Stomach (tissue), 4 donors: ENCODE data around the gene TRMT1.
A peak's percentile ranks its signal among the peaks of the same experiment; 100 is the strongest.

Experiments
- EP300 ChIP-seq: sonication (generic); formaldehyde crosslinking; IDR thresholded peaks from one replicate; pipeline ENCODE4 v1.6.1; 2017; ENCODE audit warnings: antibody characterized with exemption
- POLR2A ChIP-seq, 4 donors: fragments of 450-650 bp; IDR thresholded peaks; one replicate each; pipeline ENCODE4 v1.6.1; 2016; ENCODE audit warnings: antibody characterized with exemption in 4 of 4, control low read depth in 2 of 4, mild to moderate bottlenecking in 1 of 4, moderate library complexity in 1 of 4
- POLR2AphosphoS5 ChIP-seq, 3 donors: sonication (generic); formaldehyde crosslinking; IDR thresholded peaks; one replicate each; pipeline ENCODE4 v1.6.1; 2016; ENCODE audit warnings: antibody characterized with exemption in 3 of 3
- TF ChIP-seq, protein P1 (sequence below), 7 experiments: fragments of 450-650 bp in 4 of 7; fragments of 200-600 bp in 3 of 7; sonication (generic) in 3 of 7; IDR thresholded peaks; one replicate each; pipeline ENCODE4 v1.5.1; 2016 to 2019; ENCODE audit warnings: antibody characterized with exemption in 7 of 7, control low read depth in 2 of 7, mild to moderate bottlenecking in 1 of 7

DNA sequence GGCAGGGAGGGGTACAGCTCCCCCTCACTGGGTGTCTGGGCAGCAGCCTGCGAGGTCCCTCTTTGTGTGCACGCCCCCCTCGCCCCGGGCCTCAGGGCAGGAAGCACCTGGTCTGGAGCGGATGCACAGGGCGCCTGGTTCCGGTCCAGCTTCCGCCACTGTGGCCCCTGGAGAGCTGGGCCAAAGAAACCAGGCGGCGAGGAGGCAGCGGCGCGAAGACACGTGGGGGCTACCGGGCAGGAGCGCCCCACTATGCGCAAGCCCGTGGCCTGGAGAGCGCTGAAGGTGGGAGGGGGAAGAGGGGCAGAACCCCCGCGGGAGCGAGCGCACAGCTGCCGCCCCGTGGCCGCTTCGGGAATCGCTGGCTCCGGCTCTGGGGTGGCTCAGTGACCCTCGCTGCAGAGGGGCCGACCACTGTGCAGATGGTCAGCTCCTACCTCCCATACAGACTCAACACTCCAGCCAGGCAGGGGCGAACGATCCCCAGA lies 12.1 kb downstream of the TRMT1 start:
- TF ChIP-seq, protein P1, sequence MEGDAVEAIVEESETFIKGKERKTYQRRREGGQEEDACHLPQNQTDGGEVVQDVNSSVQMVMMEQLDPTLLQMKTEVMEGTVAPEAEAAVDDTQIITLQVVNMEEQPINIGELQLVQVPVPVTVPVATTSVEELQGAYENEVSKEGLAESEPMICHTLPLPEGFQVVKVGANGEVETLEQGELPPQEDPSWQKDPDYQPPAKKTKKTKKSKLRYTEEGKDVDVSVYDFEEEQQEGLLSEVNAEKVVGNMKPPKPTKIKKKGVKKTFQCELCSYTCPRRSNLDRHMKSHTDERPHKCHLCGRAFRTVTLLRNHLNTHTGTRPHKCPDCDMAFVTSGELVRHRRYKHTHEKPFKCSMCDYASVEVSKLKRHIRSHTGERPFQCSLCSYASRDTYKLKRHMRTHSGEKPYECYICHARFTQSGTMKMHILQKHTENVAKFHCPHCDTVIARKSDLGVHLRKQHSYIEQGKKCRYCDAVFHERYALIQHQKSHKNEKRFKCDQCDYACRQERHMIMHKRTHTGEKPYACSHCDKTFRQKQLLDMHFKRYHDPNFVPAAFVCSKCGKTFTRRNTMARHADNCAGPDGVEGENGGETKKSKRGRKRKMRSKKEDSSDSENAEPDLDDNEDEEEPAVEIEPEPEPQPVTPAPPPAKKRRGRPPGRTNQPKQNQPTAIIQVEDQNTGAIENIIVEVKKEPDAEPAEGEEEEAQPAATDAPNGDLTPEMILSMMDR (IDR thresholded peaks at IDR 0.05): peak in 5 of 7 experiments; percentile 35 to 84 (median 66)
- TF ChIP-seq POLR2A (IDR thresholded peaks at IDR 0.05): no peak
- no peak for TF ChIP-seq EP300
- peak in 2 of 3 donors; percentile 35 to 70 for TF ChIP-seq POLR2AphosphoS5 (IDR thresholded peaks at IDR 0.05)
